Testis (tissue), 2 donors: Measurements from ENCODE around the gene CFAP90.

Experiments used
- POLR2A ChIP-seq: fragments of 450-650 bp; IDR thresholded peaks from one replicate; pipeline ENCODE4 v1.6.1; 2017; ENCODE audit warnings: antibody characterized with exemption, mild to moderate bottlenecking, moderate library complexity
- TF ChIP-seq, protein P1 (sequence below), 3 experiments: fragments of 450-650 bp in 2 of 3; fragments of 200-600 bp in 1 of 3; sonication (generic) in 1 of 3; IDR thresholded peaks; one replicate each; pipeline ENCODE4 v1.5.1; 2016 to 2019; ENCODE audit warnings: antibody characterized with exemption in 3 of 3, mild to moderate bottlenecking in 2 of 3, moderate library complexity in 1 of 3

- TF ChIP-seq, protein P1, sequence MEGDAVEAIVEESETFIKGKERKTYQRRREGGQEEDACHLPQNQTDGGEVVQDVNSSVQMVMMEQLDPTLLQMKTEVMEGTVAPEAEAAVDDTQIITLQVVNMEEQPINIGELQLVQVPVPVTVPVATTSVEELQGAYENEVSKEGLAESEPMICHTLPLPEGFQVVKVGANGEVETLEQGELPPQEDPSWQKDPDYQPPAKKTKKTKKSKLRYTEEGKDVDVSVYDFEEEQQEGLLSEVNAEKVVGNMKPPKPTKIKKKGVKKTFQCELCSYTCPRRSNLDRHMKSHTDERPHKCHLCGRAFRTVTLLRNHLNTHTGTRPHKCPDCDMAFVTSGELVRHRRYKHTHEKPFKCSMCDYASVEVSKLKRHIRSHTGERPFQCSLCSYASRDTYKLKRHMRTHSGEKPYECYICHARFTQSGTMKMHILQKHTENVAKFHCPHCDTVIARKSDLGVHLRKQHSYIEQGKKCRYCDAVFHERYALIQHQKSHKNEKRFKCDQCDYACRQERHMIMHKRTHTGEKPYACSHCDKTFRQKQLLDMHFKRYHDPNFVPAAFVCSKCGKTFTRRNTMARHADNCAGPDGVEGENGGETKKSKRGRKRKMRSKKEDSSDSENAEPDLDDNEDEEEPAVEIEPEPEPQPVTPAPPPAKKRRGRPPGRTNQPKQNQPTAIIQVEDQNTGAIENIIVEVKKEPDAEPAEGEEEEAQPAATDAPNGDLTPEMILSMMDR (IDR thresholded peaks at IDR 0.05): peak in 2 of 3 experiments; percentile 52
- no peak for TF ChIP-seq POLR2A
These were observed 5.9 kb upstream of the CFAP90 start for GRCh38 chr5:7856855-7857254.
